HG03097 (cell line): ENCODE data around the gene TRPM1.

ENCODE experiments used
- ATAC-seq: cut with Tn5 transposase; IDR thresholded peaks from one replicate; pipeline ENCODE4 v1.9.1; 2021; ENCODE audit not compliant: unreplicated experiment, low FRiP score

Gene TRPM1

DNA sequence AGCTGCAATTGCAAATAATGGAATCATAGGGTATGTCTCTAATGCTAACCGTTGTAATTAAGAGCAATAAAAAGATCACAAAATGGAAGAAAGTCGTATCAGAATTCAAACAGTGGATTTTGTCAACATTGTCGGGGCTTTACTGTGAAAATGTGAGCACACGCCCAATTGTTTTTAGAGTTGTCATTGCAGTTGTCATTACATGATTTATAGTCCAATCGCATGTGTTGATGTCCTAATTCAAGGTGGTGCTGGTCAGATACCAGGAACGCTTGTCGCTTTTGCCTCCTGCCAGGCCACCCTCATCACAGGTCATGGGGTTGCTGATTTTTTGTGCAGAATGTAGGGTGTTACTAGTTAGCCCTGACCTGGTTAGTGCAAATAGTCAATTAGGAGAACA is 16.2 kb downstream of the TRPM1 start:
- ATAC-seq: no peak

GRCh38 chr15:31084176-31084575 is 17.3 kb downstream of the TRPM1 start:
- no peak for ATAC-seq

GRCh38 chr15:31083370-31083780 is 18.1 kb downstream of the TRPM1 start:
- no peak for ATAC-seq

DNA sequence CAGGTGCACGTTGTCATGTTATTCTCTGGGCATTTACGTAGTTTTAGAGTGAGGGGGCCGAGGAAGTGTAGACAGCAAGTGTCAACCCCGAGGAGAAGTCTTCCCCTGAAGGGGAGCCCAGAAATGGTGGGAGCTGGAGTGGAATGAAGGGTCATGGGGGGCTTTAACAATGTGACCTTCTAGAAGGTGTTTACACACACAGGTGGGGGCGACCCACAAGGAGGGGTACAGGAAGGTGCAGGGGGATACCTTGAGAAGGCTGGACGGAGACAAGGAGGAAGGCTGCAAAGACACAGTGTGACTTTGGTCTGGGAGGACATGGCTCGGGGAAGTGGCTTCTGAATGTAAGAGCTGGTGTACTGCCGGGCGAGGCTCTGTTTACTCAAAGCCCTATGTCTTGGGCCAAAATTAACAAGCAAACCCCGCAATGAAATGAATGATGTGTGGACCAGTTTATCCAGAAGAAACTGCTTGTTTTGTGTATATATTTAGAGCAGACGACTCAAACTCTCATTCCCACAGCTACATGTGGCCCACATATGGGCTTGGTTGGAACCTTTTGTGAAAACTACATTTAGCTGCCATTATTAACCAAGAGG is 18.7 kb downstream of the TRPM1 start:
- no peak for ATAC-seq

GRCh38 chr15:31081588-31082250 is 19.8 kb downstream of the TRPM1 start:
- ATAC-seq: no peak

DNA sequence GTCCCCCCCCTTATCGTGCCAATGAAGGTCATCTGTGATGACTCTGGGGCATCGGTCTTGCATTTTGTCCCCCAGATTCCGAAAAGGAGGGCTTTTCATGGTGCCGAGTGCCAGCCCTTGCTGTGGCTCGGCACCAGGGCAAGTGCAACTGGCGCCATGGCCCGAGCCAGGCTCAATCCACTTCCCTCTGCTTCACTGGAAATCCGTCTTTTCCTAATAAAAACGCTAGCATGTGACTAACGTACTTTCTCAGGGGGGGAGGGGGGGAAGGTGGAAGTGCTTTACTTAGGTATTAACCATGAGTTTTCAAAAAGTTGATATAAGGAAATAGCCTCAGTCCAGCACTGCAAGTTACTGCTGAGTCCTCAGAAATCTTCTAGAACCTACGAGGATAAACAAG is 20.5 kb downstream of the TRPM1 start:
- ATAC-seq: no peak

- no peak for ATAC-seq
Measured at GRCh38 chr15:31080591-31081014, 20.9 kb downstream of the TRPM1 start.

- no peak for ATAC-seq
Measured at GRCh38 chr15:31079519-31079918, 22.0 kb downstream of the TRPM1 start.

- no peak for ATAC-seq
Measured at GRCh38 chr15:31078471-31078870, 23.1 kb downstream of the TRPM1 start.

DNA sequence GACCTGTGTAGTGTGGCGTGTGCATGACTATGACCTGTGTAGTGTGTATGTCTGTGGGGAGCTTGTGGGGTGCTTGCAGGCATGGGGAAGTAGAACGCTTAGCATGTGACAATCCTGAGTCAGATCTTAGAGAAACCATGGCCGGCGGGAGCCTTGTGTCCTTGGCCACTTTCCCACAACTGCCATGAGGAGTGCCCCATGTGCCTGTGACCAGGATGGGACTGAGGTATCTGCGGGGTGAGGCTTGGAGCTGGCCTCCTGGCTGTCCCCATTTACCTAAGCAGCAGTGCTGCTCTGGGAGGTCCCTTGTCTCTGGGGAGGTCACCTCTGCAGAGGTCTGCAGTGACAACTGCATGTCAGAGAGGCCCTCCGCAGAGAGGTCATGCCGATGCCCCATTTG is 23.6 kb downstream of the TRPM1 start:
- ATAC-seq: no peak

DNA sequence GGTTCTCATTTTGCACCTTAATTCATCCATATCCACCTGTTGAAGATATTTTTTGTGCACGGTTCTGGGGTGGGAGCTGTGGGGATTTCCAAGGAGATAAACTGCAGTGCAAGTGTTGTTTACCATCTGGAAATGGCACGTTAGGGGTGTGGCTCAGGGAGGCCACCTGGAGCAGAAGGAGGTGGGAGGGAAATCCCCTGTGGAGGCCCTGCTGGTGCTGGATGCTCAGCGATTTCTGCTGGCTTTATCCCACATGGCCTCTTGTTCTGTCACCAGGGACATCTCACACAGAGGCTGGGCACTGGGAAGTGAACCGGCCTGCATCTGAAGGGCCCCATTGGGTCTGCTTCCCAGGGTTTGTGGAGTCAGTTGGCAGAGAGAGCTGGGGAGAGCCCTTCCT is 24.3 kb downstream of the TRPM1 start:
- ATAC-seq: no peak

- ATAC-seq: no peak
Measured at GRCh38 chr15:31074321-31074720, 27.2 kb downstream of the TRPM1 start.

DNA sequence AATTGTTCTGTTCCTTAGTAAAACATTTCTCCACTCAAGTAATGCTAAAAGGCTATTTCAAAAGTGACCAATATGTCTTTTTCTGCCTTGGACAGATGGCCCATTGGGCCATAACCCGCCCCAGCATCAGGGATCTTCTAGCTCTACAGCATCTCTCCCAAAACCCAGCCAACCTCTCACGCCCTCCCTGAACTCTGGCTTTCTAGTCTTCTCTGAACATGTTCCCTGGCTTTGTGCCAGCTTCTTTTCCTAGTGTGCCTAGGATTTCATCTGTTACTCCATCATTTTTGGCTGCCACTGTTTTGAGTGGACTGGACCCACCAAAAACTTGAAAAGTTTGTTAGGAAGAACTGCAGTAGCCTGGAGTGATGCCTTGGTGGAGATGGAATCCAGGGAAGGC is 30.7 kb downstream of the TRPM1 start:
- ATAC-seq: no peak

DNA sequence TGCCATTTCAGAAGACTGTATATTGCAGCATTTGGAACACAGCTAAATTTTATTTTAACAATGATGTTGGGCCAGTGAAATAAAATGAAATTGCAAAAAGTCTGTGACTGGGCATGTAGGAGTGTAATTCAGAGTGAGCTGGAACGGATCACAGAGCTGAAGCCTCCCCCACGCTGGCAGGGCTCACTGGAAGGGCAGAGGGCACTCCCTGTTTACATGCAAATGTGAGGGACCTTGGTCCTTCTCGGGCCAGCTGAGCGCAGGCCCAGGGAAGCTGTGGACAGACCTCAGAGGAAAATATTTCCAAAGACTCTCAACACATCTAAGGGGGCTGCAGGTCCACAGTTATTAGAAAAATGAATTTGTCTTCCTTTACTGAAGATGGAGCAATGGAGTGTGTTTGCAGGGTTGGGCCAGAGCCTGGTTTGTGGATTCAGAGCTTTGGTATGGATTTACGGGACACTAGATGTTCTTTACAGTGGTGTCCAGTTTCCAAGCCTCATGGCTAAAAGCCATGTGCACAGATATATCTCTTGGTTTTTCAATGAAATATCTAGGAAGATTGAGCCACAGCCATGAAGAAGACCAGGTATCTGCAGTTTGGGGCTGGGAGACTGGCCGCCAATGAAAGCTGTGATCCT is 32.0 kb downstream of the TRPM1 start:
- no peak for ATAC-seq

- ATAC-seq: no peak
Measured at GRCh38 chr15:31067890-31068603, 33.5 kb downstream of the TRPM1 start.

- no peak for ATAC-seq
Measured at GRCh38 chr15:31065824-31066223, 35.7 kb downstream of the TRPM1 start.

DNA sequence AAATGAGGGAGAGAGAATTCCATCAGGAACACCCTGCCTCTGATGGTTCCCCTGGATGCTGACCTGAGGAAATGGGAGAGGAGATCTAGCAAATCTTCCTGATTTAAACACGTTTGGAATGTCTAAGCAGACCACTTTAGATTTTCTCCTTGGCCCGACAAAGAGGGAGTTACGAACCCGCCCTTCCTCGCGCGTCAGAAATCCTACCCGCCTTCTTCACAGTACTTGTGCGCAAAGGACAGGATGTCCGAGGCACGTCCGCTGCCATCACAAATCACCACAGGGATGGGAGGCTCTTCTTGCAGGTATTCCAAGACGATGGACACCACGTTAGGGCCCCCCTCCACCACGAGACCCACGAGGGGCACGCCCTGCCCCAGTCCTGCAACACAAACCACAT is 38.6 kb downstream of the TRPM1 start:
- no peak for ATAC-seq

DNA sequence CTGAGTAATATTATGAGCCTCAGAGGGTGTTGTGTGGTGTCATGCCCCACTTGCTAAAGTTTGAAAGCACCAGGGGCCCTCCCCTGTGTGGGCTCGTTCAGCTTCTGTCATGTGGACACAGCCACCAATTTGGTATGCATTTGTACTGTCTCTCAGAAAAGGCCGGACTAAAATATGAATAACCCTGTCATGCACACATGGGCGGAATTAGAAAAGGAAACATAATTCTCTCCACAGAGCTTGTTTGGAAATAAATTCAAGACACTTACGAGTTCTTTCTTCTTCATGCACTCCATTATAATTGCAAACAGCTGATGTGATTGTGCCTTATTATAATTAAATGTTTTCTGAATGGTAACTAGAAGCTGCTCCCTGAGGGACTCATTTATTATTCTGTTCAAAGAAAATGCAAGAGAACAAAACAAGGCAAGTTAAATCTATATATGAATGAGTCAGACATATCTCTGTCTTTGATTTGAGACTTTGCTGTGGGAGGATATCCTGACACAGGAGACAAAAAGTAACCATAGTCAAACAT is 39.1 kb downstream of the TRPM1 start:
- ATAC-seq: no peak

GRCh38 chr15:31060429-31061140 is 40.9 kb downstream of the TRPM1 start:
- ATAC-seq: no peak

- ATAC-seq: no peak
Measured at GRCh38 chr15:31058236-31058962, 43.1 kb downstream of the TRPM1 start.
